Esophagus muscularis mucosa (tissue), 4 donors: ENCODE data around the gene ATG3. TPM values are rescaled to one million over a fixed set of nuclear protein-coding genes. Genes with fewer than 3 reads are reported as not detected.

ENCODE experiments used
- DNase-seq: peaks from one replicate; pipeline ENCODE4 v3.0.0-alpha.2; 2017; ENCODE audit errors: extremely low spot score
- H3K27ac ChIP-seq, 4 donors: fragments of 200-600 bp; sonication (generic); replicated peaks in 1 of 4; 1 replicate in 3 of 4; 2 replicates in 1 of 4; pipeline ENCODE4 v1.5.1; 2016 to 2019; ENCODE audit warnings: mild to moderate bottlenecking in 1 of 4
- H3K27me3 ChIP-seq, 4 donors: fragments of 200-600 bp; sonication (generic); one replicate each; pipeline versions ENCODE4 v1.5.1 to v1.6.0; 2016 to 2019
- H3K36me3 ChIP-seq, 4 donors: fragments of 200-600 bp; sonication (generic); one replicate each; pipeline ENCODE4 v1.5.1; 2016 to 2019
- H3K4me1 ChIP-seq, 4 donors: fragments of 200-600 bp; sonication (generic); one replicate each; pipeline ENCODE4 v1.5.1; 2016 to 2019
- H3K4me3 ChIP-seq, 4 donors: fragments of 200-600 bp; sonication (generic); 1 replicate in 2 of 4; 2 replicates in 2 of 4; pipeline ENCODE4 v1.5.1; 2016 to 2019; ENCODE audit warnings: mild to moderate bottlenecking in 4 of 4, moderate library complexity in 1 of 4
- H3K9me3 ChIP-seq, 4 donors: fragments of 200-600 bp; sonication (generic); 1 replicate in 3 of 4; 2 replicates in 1 of 4; pipeline ENCODE4 v1.5.1; 2016 to 2019
- CTCF ChIP-seq, 3 experiments: fragments of 200-600 bp in 2 of 3; fragments of 450-650 bp in 1 of 3; sonication (generic) in 2 of 3; IDR thresholded peaks; one replicate each; pipeline ENCODE4 v1.5.1; 2017 to 2019; ENCODE audit warnings: antibody characterized with exemption in 3 of 3, mild to moderate bottlenecking in 2 of 3, moderate library complexity in 1 of 3
- EP300 ChIP-seq: sonication (generic); formaldehyde crosslinking; IDR thresholded peaks from one replicate; pipeline ENCODE4 v1.6.1; 2017; ENCODE audit warnings: antibody characterized with exemption
- POLR2A ChIP-seq: fragments of 450-650 bp; IDR thresholded peaks from one replicate; pipeline ENCODE4 v1.6.1; 2017; ENCODE audit warnings: antibody characterized with exemption, moderate library complexity, mild to moderate bottlenecking, low read depth
- POLR2AphosphoS5 ChIP-seq, 2 donors: sonication (generic); formaldehyde crosslinking; IDR thresholded peaks; one replicate each; pipeline ENCODE4 v1.6.1; 2017; ENCODE audit warnings: antibody characterized with exemption in 2 of 2
- WGBS: methylation state at CpG from one replicate; pipeline ENCODE4 v1.1.5; 2018; 5-methylcytosine and 5-hydroxymethylcytosine counted together
- intact Hi-C: fragments of 100-400 bp; cut with DNase I; formaldehyde crosslinking; loops from one replicate; pipeline ENCODE4 v1.15.1; 2023
- total RNA-seq, 4 donors: library from RNA; depleted of rRNA; stranded (reverse); fragments of >200 nt; gene quantifications; one replicate each; pipeline versions ENCODE4 v1.1.0 to v1.2.1, GENCODE V29; 2016

ATG3 gene
- total RNA-seq, 4 donors from 2014 or later = 41.3 to 60.3 (median 57.2) TPM

DNA sequence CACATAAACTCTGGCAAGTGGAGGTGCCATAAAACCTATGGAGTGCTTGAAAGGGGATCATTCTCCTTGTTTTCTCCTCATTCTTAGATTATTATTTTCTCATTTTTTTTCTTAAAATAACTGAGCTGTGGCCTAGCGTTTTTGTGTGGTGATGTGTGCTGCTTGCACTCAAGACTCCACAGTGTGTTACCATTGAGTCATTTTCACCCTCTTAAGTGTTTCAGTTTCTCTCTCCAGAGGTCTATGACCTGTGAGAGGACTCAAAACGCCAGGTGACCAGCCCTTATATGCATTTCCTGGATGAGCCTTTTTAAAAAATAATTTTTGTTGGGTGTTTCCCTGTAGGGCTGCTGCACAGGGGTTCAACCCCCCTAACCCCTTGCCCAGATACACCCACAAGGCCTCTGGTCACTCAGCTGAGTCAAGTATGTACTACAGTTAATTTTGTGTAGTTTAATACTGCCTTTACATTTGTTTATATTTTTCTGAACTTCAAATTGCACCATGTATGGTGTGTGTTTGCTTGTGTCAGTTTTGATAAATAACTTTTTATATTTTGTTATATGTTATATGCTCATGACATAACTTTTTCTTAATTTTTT lies 47.1 kb downstream of the ATG3 start:
- H3K27me3 ChIP-seq = no peaks in the 10 kb centered on the region
- H3K4me3 ChIP-seq = no peak overlapping the region
- WGBS = 64% methylated on average over 2 of the region's 2 CpGs
- no peaks in the 10 kb centered on the region for H3K9me3 ChIP-seq
- intact Hi-C loops = no loop called here
- DNase-seq = no peak
- no peak for TF ChIP-seq EP300
- H3K36me3 ChIP-seq = no peaks in the 10 kb centered on the region
- no peak overlapping the region for H3K27ac ChIP-seq
- H3K4me1 ChIP-seq = no peaks in the 10 kb centered on the region

DNA sequence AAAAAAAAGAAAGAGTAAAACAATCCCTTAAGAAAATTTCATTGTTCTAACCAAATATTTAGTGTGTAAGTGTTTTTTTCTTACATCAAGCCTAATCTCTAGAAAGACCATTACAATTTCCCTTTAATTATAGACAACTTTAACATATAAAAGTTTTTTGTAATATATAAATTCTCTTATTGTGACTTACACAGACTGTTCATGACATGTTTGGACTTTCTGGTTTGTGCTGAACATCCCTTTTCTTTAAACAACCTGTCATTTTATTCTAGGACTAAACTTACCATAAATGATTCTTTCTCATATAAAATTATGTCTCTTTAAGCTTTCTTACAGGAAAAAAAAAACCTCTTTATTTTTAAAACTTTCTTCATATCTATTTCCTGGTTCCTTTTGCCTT lies 49.4 kb downstream of the ATG3 start:
- intact Hi-C loops = no loop called here
- H3K27ac ChIP-seq = no peak overlapping the region
- no peak overlapping the region for H3K4me3 ChIP-seq
- H3K36me3 ChIP-seq = no peaks in the 10 kb centered on the region
- no peak for DNase-seq
- H3K9me3 ChIP-seq = no peaks in the 10 kb centered on the region
- no peaks in the 10 kb centered on the region for H3K27me3 ChIP-seq
- TF ChIP-seq POLR2A (no peak), EP300 (no peak)
- H3K4me1 ChIP-seq = peaks cover 0 to 4% (median 0%) of the 10 kb centered on the region in 4 donors

DNA sequence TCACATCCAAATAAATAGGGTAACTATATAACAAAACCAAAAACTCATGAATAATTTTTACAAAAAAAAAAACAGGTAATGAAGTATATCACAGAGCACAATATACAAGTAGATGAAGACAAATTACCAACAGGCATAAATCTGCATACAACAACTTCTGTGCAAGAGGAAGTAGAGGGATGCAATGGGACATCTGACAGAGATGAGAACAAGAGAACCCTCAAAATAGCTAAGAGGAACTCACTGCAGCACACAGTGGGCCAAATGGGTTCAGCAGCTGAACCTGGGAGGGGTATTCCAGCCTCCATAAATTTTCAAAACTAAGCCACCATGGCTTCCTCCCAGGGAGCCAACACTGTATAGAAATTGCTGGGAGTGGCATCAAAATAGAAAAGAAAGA lies 52.9 kb downstream of the ATG3 start:
- no peaks in the 10 kb centered on the region for H3K27me3 ChIP-seq
- DNase-seq = no peak
- intact Hi-C loops = no loop called here
- H3K9me3 ChIP-seq = no peaks in the 10 kb centered on the region
- peaks cover 0 to 4% (median 0%) of the 10 kb centered on the region in 4 donors for H3K4me1 ChIP-seq
- no peak overlapping the region for H3K27ac ChIP-seq
- no peaks in the 10 kb centered on the region for H3K36me3 ChIP-seq
- no peak for TF ChIP-seq EP300
- TF ChIP-seq POLR2A = no peak
- TF ChIP-seq CTCF (IDR thresholded peaks at IDR 0.05) = no peak
- TF ChIP-seq POLR2AphosphoS5 (IDR thresholded peaks at IDR 0.05) = no peak
- H3K4me3 ChIP-seq = no peak overlapping the region

DNA sequence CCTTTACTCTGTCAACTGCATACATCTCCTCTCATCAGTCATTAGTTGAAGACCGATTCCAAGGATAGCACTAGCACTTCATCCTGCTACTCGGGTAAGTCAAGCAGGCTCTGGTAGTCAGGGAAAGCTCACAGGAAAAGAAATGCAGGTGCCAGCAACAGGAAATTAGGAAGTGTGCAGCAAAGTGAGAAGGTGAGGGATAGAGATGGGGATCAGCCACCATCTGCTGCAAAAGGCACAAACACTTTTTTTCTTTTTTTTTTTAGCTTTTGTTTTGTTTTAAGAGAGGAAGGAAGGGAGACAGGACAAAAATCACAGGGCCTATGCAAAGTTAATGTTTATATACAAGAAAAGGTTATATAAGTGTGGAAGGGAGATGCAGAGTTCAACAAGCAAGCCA lies 53.5 kb downstream of the ATG3 start:
- H3K36me3 ChIP-seq = no peaks in the 10 kb centered on the region
- no peak overlapping the region for H3K27ac ChIP-seq
- no peaks in the 10 kb centered on the region for H3K9me3 ChIP-seq
- H3K27me3 ChIP-seq = no peaks in the 10 kb centered on the region
- TF ChIP-seq CTCF (IDR thresholded peaks at IDR 0.05) = no peak
- no peak for TF ChIP-seq POLR2AphosphoS5 (IDR thresholded peaks at IDR 0.05)
- 47% methylated on average over 2 of the region's 2 CpGs for WGBS
- intact Hi-C loops = no loop called here
- H3K4me3 ChIP-seq = no peak overlapping the region
- H3K4me1 ChIP-seq = peaks cover 0 to 4% (median 0%) of the 10 kb centered on the region in 4 donors
- no peak for DNase-seq

DNA sequence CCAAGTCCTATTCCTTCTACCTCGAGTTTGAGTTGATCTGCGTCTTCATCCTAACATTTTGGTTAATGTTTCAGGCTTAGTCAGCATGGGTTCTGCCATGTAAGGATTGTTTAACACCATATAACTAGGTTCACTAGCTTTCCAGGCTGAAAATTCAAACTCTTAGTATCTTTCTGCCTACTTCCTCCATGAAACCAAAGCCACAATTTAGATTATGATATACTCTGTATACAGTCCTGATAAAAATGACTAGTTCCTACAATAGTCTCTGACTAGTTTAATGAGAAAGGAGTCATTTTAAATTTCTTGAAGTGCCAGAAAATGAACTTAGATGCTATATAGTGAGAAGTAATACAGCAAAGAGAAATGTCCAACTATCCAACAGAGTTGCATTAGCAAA lies 55.9 kb downstream of the ATG3 start:
- no peak for TF ChIP-seq POLR2AphosphoS5 (IDR thresholded peaks at IDR 0.05)
- no peak for TF ChIP-seq EP300
- no peak for TF ChIP-seq CTCF (IDR thresholded peaks at IDR 0.05)
- TF ChIP-seq POLR2A = no peak
- no peaks in the 10 kb centered on the region for H3K27me3 ChIP-seq
- 31% methylated on average over 2 of the region's 2 CpGs for WGBS
- no peak overlapping the region for H3K27ac ChIP-seq
- intact Hi-C loops = no loop called here
- no peaks in the 10 kb centered on the region for H3K9me3 ChIP-seq
- no peak overlapping the region for H3K4me3 ChIP-seq
- DNase-seq = no peak
- H3K36me3 ChIP-seq = no peaks in the 10 kb centered on the region
- H3K4me1 ChIP-seq = peaks cover 0 to 4% (median 0%) of the 10 kb centered on the region in 4 donors

DNA sequence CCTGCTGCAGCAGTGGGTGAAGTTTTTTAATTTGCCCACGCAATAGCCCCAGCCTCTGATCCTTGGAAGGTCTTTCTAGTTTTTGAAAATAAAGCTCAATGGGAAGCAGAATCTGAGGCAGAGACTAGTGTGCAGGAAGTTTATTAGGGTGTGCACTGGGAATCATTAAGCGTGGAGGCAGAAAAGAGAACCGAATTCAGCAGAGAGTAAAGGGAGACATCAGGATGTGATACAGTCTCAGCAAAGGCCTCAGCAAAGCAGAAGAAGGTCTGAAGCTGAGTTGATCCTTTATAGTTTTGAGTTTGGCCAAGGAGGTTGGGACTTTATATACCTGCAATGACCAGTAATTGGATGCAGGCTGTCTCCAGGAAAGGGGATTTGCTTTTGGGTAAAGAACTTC lies 57.6 kb downstream of the ATG3 start:
- H3K36me3 ChIP-seq = no peaks in the 10 kb centered on the region
- 86% methylated on average over 3 of the region's 3 CpGs for WGBS
- intact Hi-C loops = no loop called here
- no peak for DNase-seq
- H3K27ac ChIP-seq = no peak overlapping the region
- H3K27me3 ChIP-seq = no peaks in the 10 kb centered on the region
- no peaks in the 10 kb centered on the region for H3K9me3 ChIP-seq
- no peak for TF ChIP-seq POLR2A
- no peak for TF ChIP-seq CTCF (IDR thresholded peaks at IDR 0.05)
- no peak for TF ChIP-seq POLR2AphosphoS5 (IDR thresholded peaks at IDR 0.05)
- H3K4me1 ChIP-seq = peaks cover 0 to 4% (median 0%) of the 10 kb centered on the region in 4 donors
- no peak overlapping the region for H3K4me3 ChIP-seq
